ENCODE data around the gene RABGAP1L. TPM values are rescaled to one million over a fixed set of nuclear protein-coding genes. Genes with fewer than 3 reads are reported as not detected.

The RABGAP1L gene
- total RNA-seq, 1 donor from 2014 or later, result 114 TPM

- no peak for DNase-seq (ENCODE audit: low spot score)
Measured at GRCh38 chr1:174746024-174746808, 586.9 kb downstream of the RABGAP1L start.

- no peak for DNase-seq (ENCODE audit: low spot score)
Measured at GRCh38 chr1:174747613-174748012, 588.3 kb downstream of the RABGAP1L start.

GRCh38 chr1:174748586-174748985 lies 589.3 kb downstream of the RABGAP1L start:
- DNase-seq (ENCODE audit: low spot score), result no peak

DNA sequence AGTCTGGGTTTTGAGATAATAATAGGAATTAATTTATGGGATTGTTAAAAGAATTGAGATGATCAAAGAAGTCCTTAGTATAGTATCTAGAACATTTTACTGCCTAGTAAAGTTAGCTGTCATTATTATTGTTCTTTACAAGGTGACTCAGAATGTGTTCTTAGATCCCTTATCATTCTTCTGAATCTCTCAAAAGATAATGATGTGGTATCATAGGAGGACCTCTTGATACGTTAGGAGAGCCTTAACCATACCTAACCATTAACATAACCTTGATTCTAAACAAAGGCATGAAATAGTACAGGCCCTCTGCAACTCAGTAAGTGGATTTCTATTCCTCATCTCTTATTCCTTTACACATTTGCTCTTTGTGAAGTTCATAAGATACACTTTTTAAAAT lies 593.8 kb downstream of the RABGAP1L start:
- DNase-seq (ENCODE audit: low spot score), result no peak

DNA sequence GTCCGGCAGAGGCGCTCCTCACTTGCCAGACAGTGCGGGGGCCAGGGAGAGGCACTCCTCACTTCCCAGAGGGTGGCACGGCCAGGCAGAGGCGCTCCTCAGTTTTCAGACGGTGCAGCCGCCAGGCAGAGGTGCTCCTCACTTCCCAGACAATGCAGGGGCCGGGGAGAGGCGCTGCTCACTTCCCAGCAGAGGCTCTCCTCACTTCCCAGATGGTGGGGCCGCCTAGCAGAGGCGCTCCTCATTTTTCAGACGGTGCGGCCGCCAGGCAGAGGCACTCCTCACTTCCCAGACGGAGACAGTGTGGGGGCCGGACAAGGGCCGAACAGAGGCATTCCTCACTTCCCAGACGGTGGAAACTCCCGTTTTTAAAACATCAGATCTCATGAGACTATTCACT lies 602.0 kb downstream of the RABGAP1L start:
- DNase-seq (ENCODE audit: low spot score), result no peak

- no peak for DNase-seq (ENCODE audit: low spot score)
Measured at GRCh38 chr1:174761901-174762585, 602.7 kb downstream of the RABGAP1L start.

- no peak for DNase-seq (ENCODE audit: low spot score)
Measured at GRCh38 chr1:174764191-174764590, 604.9 kb downstream of the RABGAP1L start.

DNA sequence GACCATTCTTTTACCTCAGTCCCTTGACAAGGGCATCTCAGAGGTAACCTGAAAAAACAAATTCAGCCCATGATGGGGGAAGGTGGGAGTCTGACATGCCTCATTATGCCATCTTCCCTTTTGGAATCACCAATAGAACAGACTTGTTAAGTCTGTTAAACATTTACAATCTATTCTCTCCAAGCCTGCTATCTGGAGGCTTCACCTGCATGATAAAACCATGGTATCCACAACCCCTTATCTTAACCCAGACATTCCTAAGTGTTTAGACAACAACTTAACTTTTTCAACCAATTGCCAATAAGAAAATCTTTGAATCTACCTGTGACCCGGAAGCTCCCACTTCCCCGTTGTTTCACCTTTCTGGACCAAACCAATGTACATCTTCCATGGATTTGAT lies 607.4 kb downstream of the RABGAP1L start:
- DNase-seq (ENCODE audit: low spot score), result no peak

GRCh38 chr1:174768516-174768915 lies 609.2 kb downstream of the RABGAP1L start:
- DNase-seq (ENCODE audit: low spot score), result no peak

GRCh38 chr1:174768949-174769348 lies 609.6 kb downstream of the RABGAP1L start:
- DNase-seq (ENCODE audit: low spot score), result no peak

GRCh38 chr1:174769961-174770549 lies 610.7 kb downstream of the RABGAP1L start:
- DNase-seq (ENCODE audit: low spot score), result no peak

- DNase-seq (ENCODE audit: low spot score), result no peak
Measured at GRCh38 chr1:174775621-174776020, 616.3 kb downstream of the RABGAP1L start.

GRCh38 chr1:174777262-174777661 lies 617.9 kb downstream of the RABGAP1L start:
- no peak for DNase-seq (ENCODE audit: low spot score)

GRCh38 chr1:174785510-174785909 lies 626.2 kb downstream of the RABGAP1L start:
- no peak for DNase-seq (ENCODE audit: low spot score)

GRCh38 chr1:174786358-174786757 lies 627.0 kb downstream of the RABGAP1L start:
- no peak for DNase-seq (ENCODE audit: low spot score)

DNA sequence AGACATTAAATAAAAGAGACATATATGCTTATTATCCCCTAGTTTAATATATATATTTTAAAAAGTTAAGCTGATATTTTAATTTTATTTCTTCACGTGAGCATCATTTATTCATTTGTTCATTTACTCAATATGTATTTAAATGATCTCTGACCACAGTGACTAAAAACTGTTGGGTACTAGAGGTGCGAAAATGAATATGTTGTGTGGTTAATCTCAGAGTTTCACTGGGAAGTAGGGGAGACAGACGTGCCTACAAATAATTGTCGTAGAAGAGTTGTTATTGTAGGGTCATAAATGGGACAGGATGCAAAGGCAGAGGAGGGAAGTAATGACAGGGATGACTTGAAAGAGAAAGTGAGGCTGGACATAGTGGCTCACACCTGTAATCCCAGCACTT lies 627.4 kb downstream of the RABGAP1L start:
- DNase-seq (ENCODE audit: low spot score), result no peak

DNA sequence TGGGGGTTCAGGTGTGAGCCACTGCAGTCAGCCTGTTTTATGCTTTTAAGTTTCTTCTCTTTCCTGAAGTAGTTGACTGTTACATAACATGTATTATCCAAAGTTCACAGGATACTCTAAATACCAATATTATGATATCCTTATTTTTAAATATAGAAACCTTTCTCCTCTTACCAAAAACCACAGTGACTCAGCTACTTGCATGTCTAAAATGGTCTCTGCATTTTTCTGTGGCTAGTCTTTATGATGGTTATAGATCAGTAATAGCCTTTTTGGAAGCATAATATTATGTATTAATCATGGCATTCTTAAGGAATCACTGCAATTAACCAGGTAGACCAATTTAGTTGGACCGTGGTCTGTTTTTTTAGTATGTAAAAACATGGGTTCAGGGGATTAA lies 629.7 kb downstream of the RABGAP1L start:
- no peak for DNase-seq (ENCODE audit: low spot score)

DNA sequence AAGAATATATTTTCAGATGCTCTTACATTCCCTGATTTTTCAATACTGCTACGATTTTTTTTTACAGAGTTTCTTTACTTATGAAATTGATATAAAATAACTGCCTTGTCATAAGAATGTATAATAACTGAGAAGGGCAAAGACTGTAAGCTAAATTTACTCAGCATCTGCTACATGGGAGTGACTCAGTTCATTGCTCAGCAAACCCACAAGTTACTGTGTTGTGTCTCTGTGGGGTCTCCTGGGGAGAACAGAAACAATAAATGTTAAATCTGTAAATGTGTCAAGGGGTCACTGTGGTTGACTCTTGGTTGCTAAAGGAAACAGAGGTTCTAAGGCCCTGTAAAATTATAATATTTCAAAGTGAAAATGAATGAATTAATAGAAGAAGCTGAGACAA lies 630.1 kb downstream of the RABGAP1L start:
- DNase-seq (ENCODE audit: low spot score), result no peak

- no peak for DNase-seq (ENCODE audit: low spot score)
Measured at GRCh38 chr1:174791863-174792262, 632.5 kb downstream of the RABGAP1L start.

- no peak for DNase-seq (ENCODE audit: low spot score)
Measured at GRCh38 chr1:174794861-174795260, 635.5 kb downstream of the RABGAP1L start.

GRCh38 chr1:174795806-174796205 lies 636.5 kb downstream of the RABGAP1L start:
- DNase-seq (ENCODE audit: low spot score), result no peak

DNA sequence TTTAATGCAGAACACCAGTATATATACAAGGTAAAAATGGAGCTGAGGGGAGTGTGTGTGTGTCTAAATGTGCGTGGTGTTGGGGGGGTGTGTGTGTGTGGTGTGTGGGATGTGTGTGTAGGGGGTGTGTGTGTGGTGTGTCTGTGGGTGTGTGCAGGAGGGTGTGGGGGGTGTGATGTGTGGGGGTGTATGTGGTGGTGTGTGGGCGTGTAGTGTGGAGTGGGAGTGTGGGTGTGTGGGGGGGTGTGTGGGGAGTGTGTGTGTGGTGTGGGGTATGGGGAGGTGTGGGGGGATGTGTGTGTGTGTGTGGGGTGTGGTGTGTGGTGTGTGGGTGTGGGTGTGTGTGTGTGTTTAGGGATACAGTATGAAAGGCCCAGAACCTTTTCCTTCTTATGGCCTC lies 638.1 kb downstream of the RABGAP1L start:
- no peak for DNase-seq (ENCODE audit: low spot score)

DNA sequence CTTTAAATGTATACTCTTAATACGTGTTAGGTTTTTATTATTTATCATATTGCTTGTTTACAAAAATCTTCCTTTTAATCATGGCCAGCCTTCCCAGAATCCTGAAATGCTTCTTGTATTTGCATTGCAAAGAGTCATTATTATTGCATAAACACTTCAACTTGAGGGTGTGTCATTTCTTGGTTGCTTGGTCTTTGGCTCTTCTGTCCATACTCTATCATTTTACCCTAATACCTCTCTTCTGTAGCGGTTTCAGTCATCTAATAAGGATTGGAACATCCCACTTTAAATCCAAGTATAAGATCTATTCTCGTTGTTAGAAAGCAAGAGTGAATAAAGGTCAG lies 639.8 kb downstream of the RABGAP1L start:
- DNase-seq (ENCODE audit: low spot score), result no peak
